HL-60/S4 treated with phorbol 12-myristate 13-acetate at 8.2 ng/mL for 4 days and 3 days (cell line): ENCODE data around the gene TMEM170B.
"Not testable (repeated sequence)": the region's sequence is repeated elsewhere in the genome, so short reads cannot be mapped to it uniquely, and the experiment has no call there.

Source experiments
- in situ Hi-C: fragments of 300-500 bp; cut with MboI; formaldehyde crosslinking; loops from 2 replicates; pipeline ENCODE4 v1.15.0; 2022; ENCODE audit warnings: low sequenced_read_pairs

The TMEM170B gene

GRCh38 chr6:11527274-11527870 lies 10.2 kb upstream of the TMEM170B start:
- in situ Hi-C loops: no loop called here

- in situ Hi-C loops: no loop called here
These were observed 8.6 kb upstream of the TMEM170B start for GRCh38 chr6:11528996-11529395.

GRCh38 chr6:11532097-11532496 lies 5.5 kb upstream of the TMEM170B start:
- in situ Hi-C loops: no loop called here

DNA sequence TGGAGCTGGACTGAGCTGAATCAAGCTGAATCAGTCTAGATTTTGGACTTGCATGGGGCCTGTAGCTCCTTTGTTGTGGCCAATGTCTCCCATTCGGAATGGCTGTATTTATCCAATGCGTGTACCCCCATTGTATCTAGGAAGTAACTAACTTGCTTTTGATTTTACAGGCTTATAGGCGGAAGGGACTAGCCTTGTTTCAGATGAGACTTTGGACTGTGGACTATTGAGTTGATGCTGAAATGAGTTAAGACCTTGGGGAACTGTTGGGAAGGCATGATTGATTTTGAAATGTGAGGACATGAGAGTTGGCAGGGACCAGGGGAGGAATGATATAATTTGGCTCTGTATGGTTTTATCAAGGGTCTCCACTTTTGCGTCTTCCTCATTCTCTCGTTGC lies 3.0 kb upstream of the TMEM170B start:
- in situ Hi-C loops: no loop called here

- in situ Hi-C loops: no loop called here
These were observed 1.7 kb upstream of the TMEM170B start for GRCh38 chr6:11535801-11536230.

DNA sequence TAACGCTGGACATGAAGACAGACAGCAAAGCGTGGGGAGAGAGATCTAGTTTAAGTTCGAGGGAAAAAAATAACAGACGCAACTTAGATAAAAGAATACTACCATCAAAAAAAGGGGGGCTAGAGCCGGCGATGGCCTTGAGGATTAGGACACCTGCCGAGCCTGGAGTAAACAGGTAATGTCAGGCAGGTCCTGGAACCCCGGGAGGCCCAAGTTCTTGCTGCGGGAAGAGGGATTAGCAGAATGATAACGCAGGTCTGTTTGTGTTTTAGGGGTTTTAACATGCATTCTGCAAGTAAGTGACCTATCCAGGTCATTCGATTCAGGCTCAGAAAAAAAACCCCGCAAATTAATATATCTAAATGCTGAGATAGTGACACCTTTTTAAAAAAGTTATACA lies 754 bp upstream of the TMEM170B start:
- in situ Hi-C loops: no loop called here

DNA sequence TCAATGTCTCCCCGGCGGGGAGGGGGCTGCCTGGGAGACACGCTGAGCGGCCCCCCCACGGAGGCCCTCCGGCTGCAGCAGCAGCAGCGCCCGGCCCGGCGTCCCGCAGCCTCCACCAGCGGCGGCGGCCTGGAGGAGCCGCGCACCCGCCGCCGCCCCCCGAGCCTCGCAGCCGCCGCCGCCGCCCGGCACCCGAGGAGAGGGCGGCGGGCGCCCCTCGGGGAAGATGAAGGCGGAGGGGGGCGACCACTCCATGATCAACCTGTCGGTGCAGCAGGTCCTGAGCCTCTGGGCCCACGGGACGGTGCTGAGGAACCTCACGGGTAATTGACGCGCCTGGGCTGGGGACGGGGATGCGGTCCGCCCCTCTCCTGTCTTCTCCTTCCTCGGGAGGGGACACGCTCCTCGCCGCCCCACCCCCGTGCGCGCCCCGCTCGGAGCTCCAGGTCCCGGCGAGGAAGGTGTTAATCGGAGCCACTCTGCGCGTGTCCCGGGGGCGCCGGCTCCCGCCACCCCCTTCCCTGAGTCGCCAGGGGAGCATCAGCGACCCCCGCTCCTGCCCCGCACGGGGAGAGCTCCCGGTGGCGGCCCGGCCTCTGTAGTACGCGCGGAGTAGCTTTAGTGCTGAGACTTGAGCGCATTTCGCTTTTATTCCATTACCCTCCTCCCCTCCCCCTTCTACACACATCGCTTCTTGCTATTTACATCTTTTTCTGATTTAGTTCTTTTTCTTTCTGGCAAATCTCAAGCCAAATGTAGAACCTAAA lies 686 bp downstream of the TMEM170B start:
- in situ Hi-C loops: no loop called here

DNA sequence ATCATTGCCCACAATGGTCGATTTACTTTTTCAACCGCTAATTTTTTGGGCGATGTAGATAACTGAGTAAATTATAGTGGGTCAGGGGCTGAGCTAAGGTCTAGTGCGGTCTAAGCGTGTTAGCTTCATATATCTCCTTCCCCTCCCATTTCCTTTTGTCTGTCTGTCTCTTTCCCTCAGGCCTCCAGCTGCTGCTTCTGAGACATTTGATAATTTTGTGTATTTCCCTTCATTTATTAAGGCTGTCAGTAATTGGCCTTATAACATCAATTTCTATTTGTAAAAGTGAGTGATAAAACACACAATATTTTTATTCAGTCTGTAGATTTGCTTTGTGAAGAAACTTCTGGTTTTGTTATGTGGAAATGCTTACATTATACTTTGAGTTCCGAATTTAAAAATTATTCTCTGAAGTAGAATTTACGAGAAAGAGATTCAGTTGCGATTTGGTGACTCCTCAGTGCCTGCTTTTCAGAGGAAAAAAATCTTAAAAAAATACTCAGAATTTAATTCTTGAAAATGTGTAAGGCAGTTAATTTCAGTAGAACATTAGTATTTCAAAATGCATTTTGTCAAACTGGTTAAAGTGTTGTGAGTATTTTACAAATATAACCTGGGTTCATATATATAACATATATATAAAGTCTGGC lies 1.4 kb downstream of the TMEM170B start:
- in situ Hi-C loops: no loop called here

- in situ Hi-C loops: no loop called here
These were observed 5.3 kb downstream of the TMEM170B start for GRCh38 chr6:11542863-11543262.

- in situ Hi-C loops: no loop called here
These were observed 6.5 kb downstream of the TMEM170B start for GRCh38 chr6:11543919-11544518.

GRCh38 chr6:11547846-11548245 lies 10.3 kb downstream of the TMEM170B start:
- in situ Hi-C loops: not testable (repeated sequence)

- in situ Hi-C loops: not testable (repeated sequence)
These were observed 11.0 kb downstream of the TMEM170B start for GRCh38 chr6:11548578-11548977.

GRCh38 chr6:11551053-11551452 lies 13.5 kb downstream of the TMEM170B start:
- in situ Hi-C loops: no loop called here

- in situ Hi-C loops: no loop called here
These were observed 14.9 kb downstream of the TMEM170B start for GRCh38 chr6:11552442-11552841.

DNA sequence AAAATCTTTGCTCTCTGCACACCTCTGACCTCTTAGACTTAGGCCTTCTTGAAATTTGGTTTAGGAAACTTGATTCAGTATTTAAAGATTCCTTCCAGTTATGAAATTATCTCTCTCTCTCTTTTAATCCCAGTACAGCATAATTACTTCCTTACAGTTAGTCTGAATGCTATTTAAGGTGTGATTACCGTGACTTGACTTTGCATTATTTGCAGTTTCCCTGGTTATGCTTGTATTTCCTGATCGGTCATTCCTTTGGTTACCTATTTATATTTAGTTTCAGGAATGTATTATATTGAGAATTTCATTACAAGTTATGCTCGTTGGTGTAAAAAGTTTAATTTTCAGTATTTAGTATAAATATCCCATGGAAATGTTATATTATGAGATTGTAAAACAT lies 16.3 kb downstream of the TMEM170B start:
- in situ Hi-C loops: no loop called here

- in situ Hi-C loops: no loop called here
These were observed 18.8 kb downstream of the TMEM170B start for GRCh38 chr6:11556309-11556708.

- in situ Hi-C loops: no loop called here
These were observed 26.2 kb downstream of the TMEM170B start for GRCh38 chr6:11563793-11564192.

DNA sequence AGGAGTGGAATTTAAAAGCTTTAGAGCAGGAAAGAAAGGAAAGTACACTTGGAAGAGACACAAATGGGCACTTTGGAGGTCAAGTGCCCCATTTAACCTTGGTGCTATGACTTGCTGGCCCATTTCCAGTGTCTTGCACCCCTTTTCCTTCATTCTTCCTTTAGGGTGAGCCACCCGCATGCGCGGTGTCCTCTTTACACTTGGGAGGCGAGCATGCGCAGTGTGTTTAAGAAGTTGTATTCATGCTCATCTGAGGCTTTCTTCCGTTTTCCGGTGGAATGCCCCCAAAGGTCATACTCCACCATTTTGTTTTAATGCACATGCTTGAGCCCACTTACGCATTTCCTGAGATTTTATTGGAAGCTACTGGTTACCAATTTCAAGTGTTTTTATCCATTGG lies 29.1 kb downstream of the TMEM170B start:
- in situ Hi-C loops: no loop called here

DNA sequence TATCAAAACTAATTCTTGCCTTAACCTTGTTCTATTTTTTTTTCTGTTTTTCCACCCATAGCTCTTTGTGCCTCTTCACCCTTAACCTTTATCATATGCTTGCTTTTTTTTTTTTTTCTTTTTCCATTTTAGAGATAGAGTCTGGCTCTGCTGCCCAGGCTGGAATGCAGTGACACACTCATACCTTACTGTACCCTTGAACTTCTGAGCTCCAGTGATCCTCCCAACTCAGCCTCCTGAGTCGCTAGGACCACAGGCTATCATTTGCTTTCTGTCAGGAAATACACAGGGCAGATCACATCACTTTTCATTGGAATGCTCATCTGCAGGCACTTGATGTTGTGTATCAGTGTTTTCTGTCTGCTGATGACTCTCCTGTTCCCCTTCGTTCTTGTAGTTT lies 33.5 kb downstream of the TMEM170B start:
- in situ Hi-C loops: no loop called here

DNA sequence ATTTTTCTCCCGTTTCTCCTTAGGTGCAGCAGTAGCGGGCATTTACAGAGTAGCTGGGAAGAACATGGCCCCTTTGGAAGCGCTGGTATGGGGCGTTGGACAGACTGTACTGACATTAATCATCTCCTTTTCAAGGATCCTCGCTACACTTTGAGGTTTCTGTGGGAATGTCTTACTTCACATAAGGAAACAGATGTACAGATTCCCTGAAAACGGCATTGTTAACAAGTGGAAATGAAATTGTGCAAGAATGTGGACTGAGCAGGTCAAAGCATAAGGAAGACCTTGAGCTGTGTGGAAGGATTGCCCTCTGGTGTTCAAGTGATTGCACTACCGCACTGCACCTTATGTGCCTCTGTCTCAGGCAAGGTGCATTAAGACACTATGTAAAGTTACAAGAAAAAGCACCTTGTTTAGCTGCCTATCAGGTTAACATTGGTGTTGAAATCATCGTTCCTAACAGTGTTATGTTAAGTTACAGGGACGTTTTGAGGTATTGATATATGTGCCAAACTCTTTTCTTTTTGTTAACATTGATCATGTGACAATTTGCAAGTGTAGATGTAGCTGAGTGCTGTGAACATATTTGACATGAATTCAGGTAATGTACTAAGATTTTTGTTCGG lies 38.0 kb downstream of the TMEM170B start:
- in situ Hi-C loops: loop anchor here (25.0 kb wide), 1 partner anchor 1037 kb away; no protein-coding TSS in a partner anchor
